H1 (cell line): ENCODE data around the gene PTGES2. TPM values are rescaled to one million over a fixed set of nuclear protein-coding genes. Genes with fewer than 3 reads are reported as not detected.
"Not testable (repeated sequence)": the region's sequence is repeated elsewhere in the genome, so short reads cannot be mapped to it uniquely, and the experiment has no call there.

Experiments used
- CTCF ChIA-PET: fragments of 300-600 bp; sonication (Branson Sonifier 250); formaldehyde crosslinking; loops from one replicate; lab custom pipeline; 2021; ENCODE audit not compliant: partially characterized antibody; lab: Charles Lee
- POLR2A ChIA-PET: fragments of 300-600 bp; sonication (Branson Sonifier 250); formaldehyde crosslinking; loops from one replicate; lab custom pipeline; 2021; ENCODE audit warnings: inconsistent platforms; ENCODE audit not compliant: partially characterized antibody; lab: Charles Lee
- DNase-seq, 2 experiments: peaks; one replicate each; pipeline versions ENCODE4 v3.0.0 to v3.0.0-alpha.2; 2010 to 2022; ENCODE audit warnings: low spot score in 2 of 2, low read depth in 1 of 2, mixed read lengths in 1 of 2
- FAIRE-seq: peaks from 2 replicates; lab custom pipeline; 2011; peaks lifted over from hg19 to GRCh38; lab: Jason Lieb, UNC
- H2AFZ ChIP-seq: 2 replicates; pipeline ENCODE4 v1.8.1; 2012; ENCODE audit warnings: low read length, inconsistent platforms
- H2AK5ac ChIP-seq: 2 replicates; pipeline ENCODE4 v1.6.1; 2013; ENCODE audit warnings: low read depth, low read length
- H2BK120ac ChIP-seq: replicated peaks from 2 replicates; pipeline ENCODE3; 2013; ENCODE audit warnings: low read depth, low read length, inconsistent platforms
- H2BK12ac ChIP-seq: 2 replicates; pipeline ENCODE4 v1.6.1; 2013; ENCODE audit warnings: low read depth, low read length
- H2BK15ac ChIP-seq: 2 replicates; pipeline ENCODE4 v1.6.1; 2013; ENCODE audit warnings: low read length
- H2BK20ac ChIP-seq: 2 replicates; pipeline ENCODE4 v1.6.1; 2013; ENCODE audit warnings: low read length
- H2BK5ac ChIP-seq: 2 replicates; pipeline ENCODE4 v1.6.1; 2013; ENCODE audit warnings: low read depth, low read length
- H3K14ac ChIP-seq: 2 replicates; pipeline ENCODE4 v1.6.1; 2013; ENCODE audit warnings: inconsistent platforms; ENCODE audit not compliant: insufficient read length
- H3K18ac ChIP-seq: 2 replicates; pipeline ENCODE4 v1.6.1; 2013; ENCODE audit warnings: low read length; ENCODE audit errors: extremely low read depth
- H3K23ac ChIP-seq: 2 replicates; pipeline ENCODE4 v1.6.1; 2013; ENCODE audit warnings: inconsistent platforms; ENCODE audit not compliant: insufficient read length
- H3K23me2 ChIP-seq: 2 replicates; pipeline ENCODE4 v1.6.1; 2013; ENCODE audit warnings: low read depth, low read length
- H3K27ac ChIP-seq: 2 replicates; pipeline ENCODE4 v1.6.1; 2011; ENCODE audit warnings: low read depth, low read length, inconsistent platforms
- H3K27me3 ChIP-seq, 4 experiments: replicated peaks in 1 of 4; 1 replicate in 1 of 4; 2 replicates in 3 of 4; pipeline versions ENCODE4 v1.6.1 to v1.8.1; 2011 to 2013; ENCODE audit warnings: low read length in 3 of 4, mild to moderate bottlenecking in 3 of 4, inconsistent platforms in 2 of 4, mixed read lengths in 2 of 4, moderate library complexity in 1 of 4; ENCODE audit not compliant: control insufficient read depth in 3 of 4, insufficient read depth in 3 of 4; ENCODE audit errors: extremely low read depth in 1 of 4
- H3K36me3 ChIP-seq, 4 experiments: 2 replicates each; pipeline versions ENCODE4 v1.6.1 to v1.8.1; 2011 to 2013; ENCODE audit warnings: mild to moderate bottlenecking in 4 of 4, low read length in 3 of 4, moderate library complexity in 2 of 4, control low read depth in 1 of 4, inconsistent platforms in 1 of 4; ENCODE audit not compliant: insufficient read depth in 4 of 4, control insufficient read depth in 2 of 4
- H3K4ac ChIP-seq: replicated peaks from 2 replicates; pipeline ENCODE3; 2013; ENCODE audit warnings: low read length, low read depth, mixed read lengths, inconsistent platforms; ENCODE audit not compliant: insufficient read length
- H3K4me1 ChIP-seq, 4 experiments: replicated peaks in 1 of 4; 1 replicate in 1 of 4; 2 replicates in 3 of 4; pipeline versions ENCODE4 v1.6.1 to v1.8.1; 2011 to 2013; ENCODE audit warnings: low read length in 3 of 4, inconsistent platforms in 2 of 4, mixed read lengths in 1 of 4; ENCODE audit not compliant: insufficient read depth in 4 of 4, control insufficient read depth in 3 of 4
- H3K4me2 ChIP-seq, 2 experiments: 2 replicates each; pipeline versions ENCODE4 v1.6.1 to v1.8.1; 2011 to 2013; ENCODE audit warnings: low read depth in 2 of 2, low read length in 2 of 2, control low read depth in 1 of 2, inconsistent platforms in 1 of 2, mild to moderate bottlenecking in 1 of 2; ENCODE audit not compliant: insufficient read depth in 1 of 2
- H3K4me3 ChIP-seq, 4 experiments: fragments of 200-600, 300-600 bp in 1 of 4; sonication (generic), shearing (Covaris generic), sonication (Bioruptor Twin) in 1 of 4; 2 replicates each; pipeline versions ENCODE4 v1.5.1 to v1.8.1; 2011 to 2016; ENCODE audit warnings: low read length in 4 of 4, low read depth in 3 of 4, control low read depth in 2 of 4, inconsistent platforms in 2 of 4, mild to moderate bottlenecking in 2 of 4, mixed read lengths in 1 of 4, moderate library complexity in 1 of 4; ENCODE audit not compliant: insufficient read depth in 2 of 4; ENCODE audit errors: extremely low read depth in 1 of 4
- H3K56ac ChIP-seq: replicated peaks from 2 replicates; pipeline ENCODE3; 2013; ENCODE audit warnings: low read depth, mild to moderate bottlenecking, mixed read lengths, low read length, inconsistent platforms; ENCODE audit not compliant: insufficient read length
- H3K79me1 ChIP-seq: 2 replicates; pipeline ENCODE4 v1.6.1; 2013; ENCODE audit warnings: low read depth, low read length, control low read depth
- H3K79me2 ChIP-seq, 2 experiments: 2 replicates each; pipeline versions ENCODE4 v1.6.1 to v1.8.1; 2012 to 2013; ENCODE audit warnings: low read length in 2 of 2, mild to moderate bottlenecking in 2 of 2, inconsistent platforms in 1 of 2; ENCODE audit not compliant: insufficient read depth in 2 of 2, control insufficient read depth in 1 of 2
- H3K9ac ChIP-seq, 4 experiments: replicated peaks in 1 of 4; 1 replicate in 1 of 4; 2 replicates in 3 of 4; pipeline versions ENCODE4 v1.6.1 to v1.8.1; 2011 to 2013; ENCODE audit warnings: low read depth in 3 of 4, low read length in 3 of 4, control low read depth in 2 of 4, mild to moderate bottlenecking in 2 of 4, moderate library complexity in 2 of 4, inconsistent platforms in 1 of 4; ENCODE audit errors: extremely low read depth in 1 of 4
- H3K9me3 ChIP-seq, 2 experiments: 2 replicates each; pipeline versions ENCODE4 v1.6.1 to v1.8.1; 2012 to 2013; ENCODE audit warnings: mild to moderate bottlenecking in 2 of 2, moderate library complexity in 2 of 2, control low read depth in 1 of 2, inconsistent platforms in 1 of 2, low read depth in 1 of 2, low read length in 1 of 2, mixed read lengths in 1 of 2; ENCODE audit not compliant: insufficient read depth in 2 of 2
- H4K20me1 ChIP-seq, 2 experiments: replicated peaks in 1 of 2; 2 replicates each; pipeline versions ENCODE3 to v1.8.1; 2011 to 2013; ENCODE audit warnings: inconsistent platforms in 2 of 2, low read length in 2 of 2, mild to moderate bottlenecking in 1 of 2; ENCODE audit not compliant: insufficient read depth in 2 of 2, control insufficient read depth in 1 of 2
- H4K5ac ChIP-seq: 2 replicates; pipeline ENCODE4 v1.6.1; 2013; ENCODE audit warnings: low read length, low read depth, mixed read lengths, inconsistent platforms; ENCODE audit not compliant: insufficient read length
- H4K8ac ChIP-seq: 2 replicates; pipeline ENCODE4 v1.8.0; 2013; ENCODE audit warnings: mild to moderate bottlenecking, moderate library complexity, low read length, inconsistent platforms; ENCODE audit not compliant: insufficient read depth; ENCODE audit errors: extremely low read depth
- H4K91ac ChIP-seq: replicated peaks from 2 replicates; pipeline ENCODE3; 2013; ENCODE audit warnings: low read length, mixed read lengths, inconsistent platforms; ENCODE audit not compliant: insufficient read length
- WGBS, 2 experiments: shearing (Covaris generic) in 1 of 2; methylation state at CpG; one replicate each; pipeline versions ENCODE4 v1.1.6 to v1.1.7; 2013 to 2015; ENCODE audit warnings: low lambda C conversion rate in 2 of 2, mixed read lengths in 2 of 2, inconsistent platforms in 1 of 2, low coverage in 1 of 2, missing lambda C conversion rate in 1 of 2; ENCODE audit not compliant: insufficient replicate concordance in 2 of 2, insufficient coverage in 1 of 2, insufficient read length in 1 of 2; ENCODE audit errors: extremely low coverage in 1 of 2, missing lambda C conversion rate in 1 of 2; 5-methylcytosine and 5-hydroxymethylcytosine counted together
- polyA plus RNA-seq, 7 experiments: library from polyadenylated mRNA; depleted of rRNA in 3 of 7; stranded (reverse) in 5 of 7; unstranded in 2 of 7; fragments of >200 nt in 5 of 7; fragments of 200-250 nt in 2 of 7; gene quantifications; 1 replicate in 5 of 7; 2 replicates in 1 of 7; 4 replicates in 1 of 7; pipeline versions ENCODE4 v1.2.1 to v1.2.3, GENCODE V29; 2011 to 2013; ENCODE audit warnings: missing spikeins in 2 of 7, mixed read lengths in 2 of 7
- total RNA-seq: library from RNA; stranded (reverse); fragmentation: NEBNext Ultra II Directional; extraction: Animal tissue kit (Norgen Biotek cat#: 25700); gene quantifications from 2 replicates; pipeline ENCODE4 v1.2.1, GENCODE V29; 2021

The PTGES2 gene
- total and polyA plus RNA-seq, 2 of the 8 experiments (the other 6 are each of a cell fraction or from before 2014, with no cell fraction given), result 80.7 to 81.2 TPM

- ChIA-PET CTCF (interaction anchor here (1.4 to 2.5 kb wide), 4 partner anchors 30 to 129 kb away, joined by 3 to 12 read pairs (median 8); no protein-coding TSS in a partner anchor), POLR2A (interaction anchor here (1.2 to 2.8 kb wide), 5 partner anchors 9 to 129 kb away, joined by 3 to 12 read pairs (median 3); no protein-coding TSS in a partner anchor)
- not testable (repeated sequence) for H3K9ac ChIP-seq, H3K14ac ChIP-seq, H3K9me3 ChIP-seq, DNase-seq, H2BK15ac ChIP-seq, H2BK5ac ChIP-seq, H2AFZ ChIP-seq, H3K18ac ChIP-seq, H4K8ac ChIP-seq, H2BK12ac ChIP-seq, H3K56ac ChIP-seq, H3K27me3 ChIP-seq, H3K36me3 ChIP-seq, H3K4me3 ChIP-seq, H2BK20ac ChIP-seq, FAIRE-seq, H2BK120ac ChIP-seq, H4K20me1 ChIP-seq, H3K79me1 ChIP-seq, H3K4ac ChIP-seq, H3K23ac ChIP-seq, H4K5ac ChIP-seq, H2AK5ac ChIP-seq, H3K4me2 ChIP-seq, H3K23me2 ChIP-seq, H4K91ac ChIP-seq
- peak overlapping the region; percentile 13; the same call in 1 of the 2 replicates for H3K27ac ChIP-seq
- peaks cover 0 to 40% of the 10 kb centered on the region in 2 experiments; a peak in 2 of 4 replicates for H3K79me2 ChIP-seq
- 97% methylated on average over 11 of the region's 12 CpGs; no CpG with 5 or more reads in 1 of the 2 experiments for WGBS, 2 experiments
- peaks cover 9 to 13% (median 10%) of the 10 kb centered on the region in 4 experiments; a peak in 6 of 7 replicates for H3K4me1 ChIP-seq
Observed at GRCh38 chr9:128071475-128071874, 56.1 kb downstream of the PTGES2 start.
